Muscle layer of colon (tissue), 2 donors: ENCODE results near the gene ADAMTS2.

Experiments used
- H3K27ac ChIP-seq: one replicate; pipeline ENCODE4 v1.7.0; 2013; ENCODE audit warnings: low read depth, mild to moderate bottlenecking, low read length, moderate library complexity
- H3K27me3 ChIP-seq, 2 donors: one replicate each; pipeline ENCODE4 v1.7.0; 2013; ENCODE audit warnings: low read length in 2 of 2, mild to moderate bottlenecking in 2 of 2; ENCODE audit not compliant: insufficient read depth in 2 of 2, control insufficient read depth in 1 of 2
- H3K36me3 ChIP-seq: one replicate; pipeline ENCODE4 v1.7.0; 2013; ENCODE audit warnings: mild to moderate bottlenecking, low read length; ENCODE audit not compliant: insufficient read depth
- H3K4me1 ChIP-seq: one replicate; pipeline ENCODE4 v1.7.0; 2013; ENCODE audit warnings: mild to moderate bottlenecking, low read length; ENCODE audit not compliant: insufficient read depth
- H3K4me3 ChIP-seq, 2 donors: one replicate each; pipeline ENCODE4 v1.7.0; 2013; ENCODE audit warnings: low read length in 2 of 2, low read depth in 1 of 2, mild to moderate bottlenecking in 1 of 2, moderate library complexity in 1 of 2
- H3K9ac ChIP-seq: one replicate; pipeline ENCODE4 v1.7.0; 2013; ENCODE audit warnings: low read length
- H3K9me3 ChIP-seq: one replicate; pipeline ENCODE4 v1.7.0; 2013; ENCODE audit warnings: mild to moderate bottlenecking, low read length
- donor health status: abdominal sarcoma.
- donor health status: Adenocarcinoma of cecum.

Gene ADAMTS2

DNA sequence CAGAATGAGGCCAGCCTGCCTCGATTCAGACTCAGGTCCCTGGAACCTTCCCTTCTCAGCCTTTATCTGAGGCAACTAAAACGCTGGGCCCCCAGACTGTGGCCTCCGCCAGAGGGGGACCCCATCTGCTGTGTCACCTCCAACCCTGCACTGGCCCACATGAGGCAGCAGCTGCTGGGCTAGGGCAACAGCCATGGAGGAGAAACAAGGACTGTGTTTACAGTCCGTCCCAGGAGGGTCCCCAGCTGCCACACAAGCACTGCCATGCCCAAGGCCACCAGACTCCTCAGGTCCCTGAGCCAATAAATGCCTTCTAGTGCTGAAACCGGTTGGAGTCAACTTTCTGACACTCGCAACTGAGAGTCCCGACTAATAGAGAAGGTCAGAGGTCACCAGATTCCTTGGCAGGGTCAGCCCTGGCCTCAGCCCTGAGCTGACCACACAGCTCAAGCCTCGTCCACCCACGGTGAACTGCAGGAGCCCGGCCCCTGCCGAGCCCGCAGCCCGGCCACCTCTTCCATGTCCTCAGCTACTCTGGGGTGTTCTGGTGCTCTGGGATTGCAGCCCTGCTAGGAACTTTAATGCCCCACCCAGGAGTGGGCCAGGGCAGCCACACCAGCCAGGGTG, 208.1 kb downstream of the ADAMTS2 start:
- H3K27me3 ChIP-seq: no peaks in the 10 kb centered on the region
- no peak overlapping the region for H3K9ac ChIP-seq
- no peaks in the 10 kb centered on the region for H3K36me3 ChIP-seq
- no peak overlapping the region for H3K4me3 ChIP-seq
- H3K9me3 ChIP-seq: no peaks in the 10 kb centered on the region
- H3K27ac ChIP-seq: no peak overlapping the region
- H3K4me1 ChIP-seq: no peaks in the 10 kb centered on the region

DNA sequence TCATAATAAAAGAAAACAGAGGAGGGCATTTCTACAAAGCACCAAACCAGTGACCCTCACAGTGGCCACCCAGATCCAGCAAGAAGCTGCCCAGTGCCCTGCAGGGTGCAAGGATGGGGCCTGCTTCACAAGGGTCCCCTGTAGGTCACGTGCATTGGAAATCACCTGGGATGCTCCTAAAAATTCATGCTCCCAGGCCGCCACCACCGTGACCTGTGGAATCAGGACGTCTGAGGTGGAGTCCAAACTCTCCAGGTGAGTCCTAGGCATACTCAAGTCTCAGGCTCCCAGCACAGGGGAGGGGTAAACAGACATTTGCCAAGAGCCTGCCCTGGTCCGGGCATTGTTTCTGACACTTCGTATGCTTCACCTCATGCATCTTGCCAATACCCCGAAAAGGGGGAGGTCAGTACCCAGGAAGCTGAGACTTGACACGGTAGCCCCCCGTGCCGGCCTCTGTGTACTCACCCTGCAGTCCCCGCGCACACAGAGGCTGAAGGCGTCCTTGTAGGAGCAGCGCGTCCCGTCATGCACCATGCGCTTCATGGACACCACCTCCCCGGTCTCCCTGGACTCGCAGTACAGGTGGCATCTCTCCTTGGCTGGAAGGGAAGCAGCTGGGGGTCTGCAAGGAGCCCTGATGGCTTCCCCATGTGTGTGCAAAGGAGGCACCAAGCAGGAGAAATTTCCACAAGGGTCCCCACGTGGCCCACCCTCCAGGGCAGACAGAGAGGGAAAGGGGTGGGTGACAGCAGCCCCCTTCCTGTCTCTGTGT, 209.6 kb downstream of the ADAMTS2 start:
- Histone ChIP-seq H3K9ac (no peak overlapping the region), H3K27me3 (no peaks in the 10 kb centered on the region), H3K4me1 (no peaks in the 10 kb centered on the region), H3K9me3 (no peaks in the 10 kb centered on the region), H3K27ac (no peak overlapping the region), H3K4me3 (no peak overlapping the region), H3K36me3 (no peaks in the 10 kb centered on the region)

DNA sequence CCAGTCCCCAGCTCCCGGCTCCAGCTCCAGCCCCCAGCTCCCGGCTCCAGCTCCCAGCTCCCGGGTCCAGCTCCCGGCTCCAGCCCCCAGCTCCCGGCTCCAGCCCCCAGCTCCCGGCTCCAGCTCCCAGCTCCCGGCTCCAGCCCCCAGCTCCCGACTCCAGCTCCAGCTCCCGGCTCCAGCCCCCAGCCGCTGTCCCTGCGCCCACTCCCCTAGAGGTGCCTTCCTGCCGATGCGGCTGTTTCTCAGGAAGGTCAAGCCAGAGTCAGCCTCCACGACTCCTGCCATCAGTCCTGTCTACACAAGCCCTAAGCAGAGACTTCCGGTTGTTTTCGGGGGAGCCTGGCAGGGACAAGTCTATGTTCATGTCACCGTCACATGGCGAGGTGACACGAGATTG, 210.3 kb downstream of the ADAMTS2 start:
- Histone ChIP-seq H3K4me3 (no peak overlapping the region), H3K27me3 (no peaks in the 10 kb centered on the region), H3K27ac (no peak overlapping the region), H3K4me1 (no peaks in the 10 kb centered on the region), H3K9me3 (no peaks in the 10 kb centered on the region), H3K36me3 (no peaks in the 10 kb centered on the region), H3K9ac (no peak overlapping the region)

DNA sequence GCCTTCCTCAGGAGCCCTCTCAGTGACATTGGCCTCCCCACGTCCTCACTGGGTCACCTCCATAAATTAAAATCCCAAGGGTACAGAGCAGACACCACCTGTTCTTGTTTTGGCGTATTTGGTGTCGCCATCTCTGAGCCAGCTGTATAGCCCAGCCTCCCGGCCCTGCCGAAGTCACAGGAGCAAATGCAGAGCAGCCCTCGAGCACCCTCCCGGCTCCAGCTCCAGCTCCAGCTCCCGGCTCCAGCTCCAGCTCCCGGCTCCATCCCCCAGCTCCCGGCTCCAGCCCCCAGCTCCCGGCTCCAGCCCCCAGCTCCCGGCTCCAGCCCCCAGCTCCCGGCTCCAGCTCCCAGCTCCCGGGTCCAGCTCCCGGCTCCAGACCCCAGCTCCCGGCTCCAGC, 210.8 kb downstream of the ADAMTS2 start:
- no peaks in the 10 kb centered on the region for H3K36me3 ChIP-seq
- no peaks in the 10 kb centered on the region for H3K4me1 ChIP-seq
- no peaks in the 10 kb centered on the region for H3K9me3 ChIP-seq

DNA sequence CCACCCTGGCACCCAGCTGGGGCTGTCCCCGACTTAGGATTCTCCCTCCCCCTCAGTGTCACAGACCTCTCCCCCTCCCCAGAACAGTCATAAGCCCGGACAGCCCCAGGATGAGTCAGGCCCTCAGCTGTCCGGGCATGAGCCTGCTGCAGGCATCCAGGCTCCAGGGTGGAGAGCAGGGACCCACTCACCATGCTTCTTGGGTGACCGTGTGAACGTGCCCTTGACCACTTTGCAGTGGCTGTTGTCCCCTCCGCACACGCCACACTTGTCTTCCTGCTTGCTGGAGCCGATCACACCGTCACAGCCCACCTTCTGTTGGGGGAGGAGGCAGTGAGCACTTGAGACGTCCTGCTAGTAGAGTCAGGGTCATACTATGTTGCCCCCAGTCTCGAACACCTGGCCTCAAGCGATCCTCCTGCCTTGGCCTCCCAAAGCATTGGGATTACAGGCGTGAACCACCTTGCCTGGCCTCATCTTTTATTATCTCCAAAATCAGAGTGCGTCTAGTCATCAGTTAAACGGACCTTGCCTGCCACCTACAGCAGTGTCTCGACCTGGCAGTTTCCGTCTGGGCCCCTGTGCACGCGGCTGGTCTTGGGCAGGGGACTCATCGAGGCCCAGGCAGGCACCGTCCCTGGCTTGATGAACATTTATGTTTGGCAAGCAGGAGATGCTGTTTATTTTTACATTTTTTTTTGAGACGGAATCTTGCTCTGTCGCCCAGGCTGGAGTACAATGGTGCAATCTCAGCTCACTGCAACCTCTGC, 212.5 kb downstream of the ADAMTS2 start:
- Histone ChIP-seq H3K9me3 (no peaks in the 10 kb centered on the region), H3K36me3 (no peaks in the 10 kb centered on the region), H3K9ac (no peak overlapping the region), H3K27me3 (no peaks in the 10 kb centered on the region), H3K4me3 (no peak overlapping the region), H3K27ac (no peak overlapping the region), H3K4me1 (no peaks in the 10 kb centered on the region)

More for the DNA sequence above, 210.8 kb downstream of the ADAMTS2 start:
- H3K27me3 ChIP-seq: no peaks in the 10 kb centered on the region
- H3K4me3 ChIP-seq: no peak overlapping the region
- no peak overlapping the region for H3K9ac ChIP-seq
- H3K27ac ChIP-seq: no peak overlapping the region

DNA sequence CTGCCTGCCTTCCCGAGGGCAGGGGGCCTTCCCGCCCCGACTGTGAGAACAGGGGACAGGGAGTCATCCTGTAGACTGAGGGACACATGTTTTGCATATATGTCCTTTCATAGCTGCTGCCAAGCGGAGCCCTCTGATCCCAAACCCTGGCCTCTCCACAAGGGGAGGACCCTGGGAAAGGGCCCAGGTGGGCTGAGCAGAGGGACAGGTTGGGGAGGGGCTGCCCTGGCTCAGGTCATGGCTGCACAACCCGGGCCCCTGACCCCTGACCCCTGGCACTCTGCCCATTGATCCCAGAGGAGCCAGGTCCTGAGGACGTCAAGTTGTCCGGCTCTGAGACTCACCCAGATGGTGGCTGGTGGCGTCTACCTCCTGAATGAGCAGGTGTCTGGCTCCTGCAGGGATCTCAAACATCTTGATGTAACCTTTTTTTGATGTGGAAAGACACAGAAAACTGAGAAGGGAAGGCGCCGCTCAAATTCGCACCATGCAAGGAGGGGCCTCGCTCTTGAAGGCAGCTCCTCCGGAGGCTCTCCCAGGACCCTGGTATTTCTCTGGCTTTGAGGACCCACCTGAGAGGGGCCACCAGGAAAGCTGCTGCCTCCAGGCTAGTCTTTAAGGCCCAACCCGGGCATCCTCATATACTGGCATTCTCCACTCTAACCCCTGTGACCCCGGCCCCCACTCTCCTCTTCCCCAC, 213.2 kb downstream of the ADAMTS2 start:
- H3K4me3 ChIP-seq: no peak overlapping the region
- H3K36me3 ChIP-seq: no peaks in the 10 kb centered on the region
- H3K9ac ChIP-seq: no peak overlapping the region
- no peaks in the 10 kb centered on the region for H3K4me1 ChIP-seq
- no peak overlapping the region for H3K27ac ChIP-seq
- no peaks in the 10 kb centered on the region for H3K27me3 ChIP-seq
- no peaks in the 10 kb centered on the region for H3K9me3 ChIP-seq

DNA sequence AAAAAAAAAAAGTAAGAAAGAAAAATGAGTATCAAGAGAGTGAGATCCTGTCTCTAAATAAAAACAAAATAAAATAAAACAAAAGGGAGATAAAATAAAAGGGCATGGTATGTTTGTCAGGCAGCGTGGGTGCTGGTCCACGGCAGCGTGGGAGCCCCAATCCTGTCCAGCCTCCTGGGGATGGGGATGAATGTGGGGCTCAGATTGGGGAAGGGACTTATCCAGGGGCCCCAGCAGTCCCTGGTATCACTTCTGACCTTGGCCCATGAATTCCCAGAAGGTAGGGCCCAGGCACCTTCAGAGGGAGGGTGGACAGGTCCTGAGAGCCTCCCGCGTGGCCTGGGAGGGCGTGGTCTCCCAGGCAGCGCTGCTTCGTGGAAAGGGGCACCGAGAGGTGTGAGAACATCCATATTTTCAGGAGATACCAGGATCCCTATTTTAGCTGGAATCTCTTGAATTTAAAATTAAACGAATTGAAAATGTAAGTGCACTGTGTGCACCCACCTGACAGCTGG, 213.9 kb downstream of the ADAMTS2 start:
- H3K27ac ChIP-seq: no peak overlapping the region
- H3K9me3 ChIP-seq: no peaks in the 10 kb centered on the region
- H3K4me3 ChIP-seq: no peak overlapping the region
- H3K4me1 ChIP-seq: no peaks in the 10 kb centered on the region
- no peaks in the 10 kb centered on the region for H3K36me3 ChIP-seq
- H3K27me3 ChIP-seq: no peaks in the 10 kb centered on the region
- no peak overlapping the region for H3K9ac ChIP-seq

DNA sequence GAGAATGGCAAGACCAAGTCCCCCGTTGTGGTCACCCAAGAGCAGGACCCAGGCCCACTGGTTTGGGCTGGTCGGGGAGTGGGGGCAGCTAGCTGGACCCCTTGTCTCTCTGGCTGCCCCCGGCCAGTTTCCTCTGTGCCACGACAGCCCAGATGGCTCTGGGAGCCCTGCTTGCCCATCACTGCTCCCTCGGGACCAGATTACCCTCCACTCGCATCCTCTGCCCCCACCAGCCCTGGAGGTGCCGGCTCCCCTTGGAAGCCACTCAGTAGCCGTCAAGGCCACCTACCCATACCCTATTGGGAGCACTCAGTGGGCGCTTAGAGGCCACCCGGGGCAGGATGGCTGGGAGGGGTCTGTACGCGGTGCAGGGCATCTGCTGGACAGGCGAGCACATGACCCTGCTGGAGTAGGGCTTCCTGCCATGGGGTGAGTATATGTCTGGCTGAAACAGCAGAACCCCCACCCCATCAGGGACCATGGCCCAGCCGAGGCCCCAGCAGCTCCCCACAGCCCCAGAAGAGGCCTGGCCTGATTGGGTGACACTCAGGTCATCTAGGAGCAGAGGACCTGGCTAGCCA, 215.1 kb downstream of the ADAMTS2 start:
- no peaks in the 10 kb centered on the region for H3K27me3 ChIP-seq
- H3K36me3 ChIP-seq: no peaks in the 10 kb centered on the region
- H3K9me3 ChIP-seq: no peaks in the 10 kb centered on the region
- H3K4me1 ChIP-seq: no peaks in the 10 kb centered on the region
- no peak overlapping the region for H3K9ac ChIP-seq
- H3K27ac ChIP-seq: no peak overlapping the region
- no peak overlapping the region for H3K4me3 ChIP-seq

DNA sequence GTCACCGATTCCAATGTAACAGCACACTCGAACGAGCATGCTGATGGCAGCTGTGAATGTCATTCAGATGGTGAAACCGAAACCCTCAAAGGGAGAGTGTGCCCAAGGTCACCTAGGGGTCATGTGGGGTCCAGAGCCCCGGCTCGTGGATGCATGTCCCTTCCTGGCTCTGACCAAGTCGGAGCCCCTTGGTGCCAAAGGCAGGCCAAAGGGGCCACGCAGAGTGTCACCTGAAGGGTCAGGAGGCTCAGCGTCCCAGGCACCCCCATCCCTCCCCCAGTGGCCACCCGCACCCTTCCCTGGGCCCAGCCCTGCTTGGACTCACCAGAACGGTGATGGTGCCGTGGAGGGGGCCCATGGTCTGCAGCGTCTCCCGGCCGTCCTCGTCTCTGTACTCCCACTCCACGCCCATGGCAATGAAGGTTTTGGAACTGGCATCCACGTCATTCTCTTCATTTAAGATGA, 215.6 kb downstream of the ADAMTS2 start:
- no peaks in the 10 kb centered on the region for H3K9me3 ChIP-seq
- H3K4me3 ChIP-seq: no peak overlapping the region
- no peak overlapping the region for H3K9ac ChIP-seq
- no peaks in the 10 kb centered on the region for H3K27me3 ChIP-seq
- no peaks in the 10 kb centered on the region for H3K36me3 ChIP-seq
- H3K27ac ChIP-seq: no peak overlapping the region
- H3K4me1 ChIP-seq: no peaks in the 10 kb centered on the region

DNA sequence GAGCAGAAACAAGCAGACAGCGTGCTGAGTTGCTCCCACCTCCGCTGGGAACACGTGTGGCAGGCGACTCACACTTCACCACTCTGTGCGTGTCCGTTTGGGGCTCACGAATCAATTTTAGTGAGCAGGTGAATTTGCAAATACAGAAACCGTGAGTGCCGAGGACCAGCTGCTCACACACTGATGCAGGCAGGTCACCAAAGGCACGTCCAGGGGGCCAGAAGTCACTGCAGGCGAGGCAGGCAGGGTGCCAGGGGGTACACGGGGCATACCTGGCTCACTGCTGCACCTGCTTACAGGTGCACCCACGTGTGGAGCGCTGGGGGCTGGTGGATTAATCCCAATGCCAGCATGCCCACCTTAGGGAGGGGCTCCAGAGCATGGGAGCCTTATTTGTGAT, 216.3 kb downstream of the ADAMTS2 start:
- no peaks in the 10 kb centered on the region for H3K4me1 ChIP-seq
- H3K4me3 ChIP-seq: no peak overlapping the region
- H3K27ac ChIP-seq: no peak overlapping the region
- H3K36me3 ChIP-seq: no peaks in the 10 kb centered on the region
- no peaks in the 10 kb centered on the region for H3K27me3 ChIP-seq
- no peaks in the 10 kb centered on the region for H3K9me3 ChIP-seq
- H3K9ac ChIP-seq: no peak overlapping the region

DNA sequence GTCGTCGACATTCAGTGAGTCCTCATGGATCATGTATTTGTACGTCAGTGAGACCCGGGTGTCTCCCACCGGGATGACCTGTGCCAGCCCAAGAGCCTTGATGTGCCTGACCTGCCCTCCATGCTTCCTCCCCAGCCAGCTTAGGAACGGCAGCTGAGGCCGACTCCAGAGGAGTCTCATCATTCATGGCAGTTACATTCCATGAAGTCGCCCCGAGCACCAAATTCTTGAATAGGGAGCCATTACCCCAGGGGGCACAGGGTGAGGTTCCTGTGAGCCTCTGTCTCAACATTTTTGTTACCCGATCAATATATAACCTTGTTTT, 217.3 kb downstream of the ADAMTS2 start:
- Histone ChIP-seq H3K27ac (no peak overlapping the region), H3K9me3 (no peaks in the 10 kb centered on the region), H3K36me3 (no peaks in the 10 kb centered on the region), H3K9ac (no peak overlapping the region), H3K4me1 (no peaks in the 10 kb centered on the region), H3K4me3 (no peak overlapping the region), H3K27me3 (no peaks in the 10 kb centered on the region)
